ENCODE results near the gene DBX2.

Gene DBX2

DNA sequence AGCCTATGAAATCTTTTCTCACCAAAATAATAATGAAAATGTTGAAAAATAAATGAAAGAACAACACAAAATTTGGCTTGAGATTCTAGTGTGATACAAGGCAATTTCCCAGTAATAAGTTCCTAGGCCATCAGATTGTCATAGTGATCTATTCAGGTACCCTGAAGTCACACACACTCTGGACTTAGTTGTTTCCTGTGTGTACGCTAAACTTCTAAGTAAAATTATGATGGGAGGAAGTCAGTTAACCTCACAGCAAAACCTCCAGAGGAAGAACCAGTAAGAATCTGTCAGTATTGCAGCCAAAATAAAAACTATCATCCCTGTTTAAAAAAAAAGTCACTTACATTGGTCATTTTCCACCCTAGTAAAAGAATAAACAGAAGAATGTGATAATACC is 81.9 kb downstream of the DBX2 start:
- H3K4me3 ChIP-seq (ENCODE audit: low read depth in 1 of 2, low read length in 1 of 2): no peak overlapping the region
- H3K36me3 ChIP-seq: no peaks in the 10 kb centered on the region
- H3K4me1 ChIP-seq (ENCODE audit: control insufficient read depth in 1 of 2, insufficient read depth in 1 of 2, low read depth in 1 of 2, low read length in 1 of 2): no peaks in the 10 kb centered on the region
- H3K9me3 ChIP-seq: no peaks in the 10 kb centered on the region
- no peaks in the 10 kb centered on the region for H3K27me3 ChIP-seq
- H3K27ac ChIP-seq: no peak overlapping the region
- no peak for TF ChIP-seq CTCF (IDR thresholded peaks at IDR 0.05)
